ENCODE data around the gene BCR. TPM values are rescaled to one million over a fixed set of nuclear protein-coding genes. Genes with fewer than 3 reads are reported as not detected.

The BCR gene
- total RNA-seq, 1 experiment from 2014 or later, result 10.2 TPM

DNA sequence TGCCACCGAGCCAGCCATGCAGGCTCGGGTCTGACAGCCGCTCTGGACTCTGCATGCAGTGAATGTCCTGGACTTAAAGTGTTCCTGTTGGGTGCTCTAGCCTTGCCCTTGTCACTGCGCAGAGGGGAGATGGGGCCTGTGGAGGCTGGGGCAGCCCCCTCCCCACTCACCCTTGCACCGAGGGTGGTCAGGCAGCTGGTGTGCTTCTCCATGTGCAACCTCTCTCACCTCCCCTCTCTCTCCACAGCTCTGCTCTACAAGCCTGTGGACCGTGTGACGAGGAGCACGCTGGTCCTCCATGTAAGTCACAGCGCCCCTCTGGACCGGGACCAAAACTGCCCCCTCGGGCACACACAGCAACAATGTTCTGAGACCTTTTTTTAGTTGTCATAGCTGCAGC, 92.5 kb downstream of the BCR start:
- DNase-seq (ENCODE audit: low read depth), result no peak

DNA sequence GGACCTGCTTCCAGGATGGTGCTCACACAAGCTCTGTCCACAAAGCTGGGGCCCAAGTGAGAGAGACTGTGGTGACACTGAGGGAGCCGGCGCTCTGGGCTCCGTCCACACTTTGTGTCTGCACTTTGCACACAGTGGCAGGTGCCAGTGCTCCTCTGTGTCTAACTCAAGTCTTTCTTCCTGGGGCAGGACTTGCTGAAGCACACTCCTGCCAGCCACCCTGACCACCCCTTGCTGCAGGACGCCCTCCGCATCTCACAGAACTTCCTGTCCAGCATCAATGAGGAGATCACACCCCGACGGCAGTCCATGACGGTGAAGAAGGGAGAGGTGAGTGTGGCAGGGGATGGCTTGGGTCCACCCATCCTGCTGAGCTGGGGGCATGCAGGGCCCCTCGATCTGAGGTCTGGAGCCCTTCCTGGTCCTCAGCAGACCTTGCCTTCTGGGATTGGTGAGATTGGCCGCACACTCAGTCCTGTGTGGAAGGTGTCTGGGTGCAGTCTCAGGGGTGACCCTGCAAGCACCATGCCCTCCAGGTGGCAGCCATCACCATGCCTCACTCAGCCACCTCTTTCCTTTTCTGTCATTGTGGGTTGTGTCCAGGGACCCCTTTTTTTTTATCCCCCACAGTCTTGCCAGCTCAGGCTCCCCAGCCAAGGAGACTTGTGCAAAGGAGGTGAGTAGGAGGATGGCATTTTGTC, 93.3 kb downstream of the BCR start:
- DNase-seq (ENCODE audit: low read depth), result no peak

DNA sequence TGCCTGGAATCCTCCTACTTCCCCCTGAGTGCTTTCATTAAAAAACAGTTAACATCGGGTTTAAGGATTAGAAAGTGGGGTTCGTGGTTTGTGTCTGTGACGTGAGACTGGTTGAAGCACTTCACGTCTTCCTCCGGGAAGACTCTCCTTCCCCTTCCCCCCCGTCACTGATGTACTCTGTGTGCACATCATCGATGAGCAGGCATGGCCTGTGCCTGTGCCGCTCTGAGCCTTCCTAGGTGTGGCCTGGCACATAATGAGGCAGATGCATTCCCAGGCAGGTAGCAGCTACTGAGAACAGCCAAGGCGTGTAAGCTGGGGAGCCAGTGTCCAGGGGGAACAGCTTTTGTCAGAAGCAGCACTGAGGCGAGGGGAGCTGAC, 93.8 kb downstream of the BCR start:
- no peak for DNase-seq (ENCODE audit: low read depth)

DNA sequence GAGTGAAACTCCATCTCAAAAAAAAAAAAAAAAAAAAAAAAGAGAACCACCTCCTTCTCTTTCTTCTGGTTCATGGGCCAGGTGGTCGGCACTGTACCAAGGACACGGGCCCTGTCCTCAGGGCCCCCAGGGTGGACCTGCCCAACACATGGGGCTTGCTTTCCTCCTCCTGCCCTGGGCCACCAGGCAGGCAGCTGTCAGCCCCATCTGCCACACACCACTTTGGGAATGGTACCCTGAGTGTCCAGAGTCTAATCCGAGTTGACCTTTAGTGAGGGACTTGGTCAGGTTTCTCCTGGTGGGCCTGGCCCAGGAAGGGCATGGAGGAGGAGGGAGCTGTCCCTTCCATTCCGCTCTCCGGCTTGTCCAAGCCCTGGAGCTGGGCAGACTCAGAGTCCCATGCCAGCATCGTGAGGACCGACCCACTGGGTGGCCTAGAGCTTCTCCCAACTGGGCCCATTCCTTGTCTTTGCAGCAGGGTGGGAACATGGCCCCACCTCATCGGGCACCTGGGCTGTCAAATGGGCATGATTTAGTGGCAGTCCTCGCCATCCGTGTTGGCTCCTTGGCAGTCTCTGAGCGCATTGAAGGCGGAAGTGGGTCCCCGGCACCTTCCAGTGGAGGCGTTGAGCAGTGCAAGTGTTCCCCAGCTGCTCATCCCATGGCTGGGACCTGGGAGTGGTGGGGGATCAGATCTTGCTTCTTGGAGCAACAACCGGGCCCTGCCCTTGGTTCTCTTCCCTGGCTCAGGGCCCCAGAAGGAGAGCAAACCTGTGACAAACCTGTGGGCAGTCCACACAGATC, 94.8 kb downstream of the BCR start:
- no peak for DNase-seq (ENCODE audit: low read depth)

DNA sequence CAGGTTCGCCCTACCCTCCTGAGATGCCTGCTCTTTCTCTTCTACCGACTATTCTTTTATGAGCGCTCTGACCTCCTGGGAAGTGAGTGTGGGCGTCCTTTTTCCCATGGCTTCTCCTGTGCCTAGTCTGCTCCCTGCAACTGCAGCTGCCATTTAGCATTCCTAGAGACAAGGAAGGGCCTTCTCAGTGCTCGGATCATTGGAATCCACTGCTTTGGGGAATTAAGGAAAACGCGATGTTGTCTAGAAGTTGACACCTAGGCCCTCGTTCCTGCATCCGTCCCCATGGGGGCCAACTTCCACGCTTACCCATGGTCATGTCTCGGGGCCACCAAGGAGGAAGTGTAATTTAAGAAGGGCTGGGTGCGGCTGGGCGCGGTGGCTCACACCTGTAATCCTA, 95.4 kb downstream of the BCR start:
- DNase-seq (ENCODE audit: low read depth), result no peak

DNA sequence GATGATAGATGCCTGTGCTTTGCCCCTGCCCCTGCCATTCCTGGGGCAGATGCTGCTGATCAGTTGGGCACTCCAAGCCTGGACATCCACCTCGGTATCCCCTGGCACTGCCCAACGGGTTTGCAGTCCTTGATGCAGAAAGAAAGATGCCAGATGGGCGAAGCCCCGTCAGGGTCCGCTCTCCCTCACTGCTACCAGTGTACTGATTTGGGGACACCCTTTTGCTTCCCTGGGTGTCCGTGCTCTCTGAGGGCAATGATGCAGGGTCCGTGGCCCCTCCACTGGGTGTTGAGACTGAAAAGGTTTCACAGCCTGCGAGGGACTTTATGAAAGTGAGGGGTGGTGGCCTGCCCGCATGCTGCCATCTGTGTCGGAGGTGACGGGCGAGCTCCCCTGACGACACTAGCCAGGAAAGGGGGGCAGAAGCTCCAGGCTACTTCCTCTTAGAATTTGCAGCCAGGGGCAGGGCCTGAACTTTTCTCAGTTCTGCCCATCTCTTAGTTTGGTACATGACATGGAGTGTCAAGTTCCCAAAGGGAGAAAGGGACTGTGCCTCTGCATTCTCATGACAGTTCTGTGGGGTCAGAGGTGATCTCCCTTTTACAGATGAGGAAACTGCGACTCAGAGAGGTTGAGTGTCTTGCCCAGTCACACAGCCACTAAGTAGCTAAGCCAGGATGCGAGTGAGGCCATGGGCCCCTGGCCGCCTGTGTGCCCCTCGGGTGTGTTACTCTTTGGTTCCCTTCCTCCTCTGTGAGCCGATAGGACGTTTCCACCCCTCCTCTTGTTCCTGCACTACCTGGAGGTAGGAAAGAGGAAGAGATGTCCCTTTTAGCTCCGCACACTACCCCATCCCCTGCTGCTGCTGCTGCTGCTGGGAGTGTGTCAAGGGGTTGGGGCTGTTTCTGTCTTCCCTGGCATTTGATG, 96.6 kb downstream of the BCR start:
- DNase-seq (ENCODE audit: low read depth), result no peak

DNA sequence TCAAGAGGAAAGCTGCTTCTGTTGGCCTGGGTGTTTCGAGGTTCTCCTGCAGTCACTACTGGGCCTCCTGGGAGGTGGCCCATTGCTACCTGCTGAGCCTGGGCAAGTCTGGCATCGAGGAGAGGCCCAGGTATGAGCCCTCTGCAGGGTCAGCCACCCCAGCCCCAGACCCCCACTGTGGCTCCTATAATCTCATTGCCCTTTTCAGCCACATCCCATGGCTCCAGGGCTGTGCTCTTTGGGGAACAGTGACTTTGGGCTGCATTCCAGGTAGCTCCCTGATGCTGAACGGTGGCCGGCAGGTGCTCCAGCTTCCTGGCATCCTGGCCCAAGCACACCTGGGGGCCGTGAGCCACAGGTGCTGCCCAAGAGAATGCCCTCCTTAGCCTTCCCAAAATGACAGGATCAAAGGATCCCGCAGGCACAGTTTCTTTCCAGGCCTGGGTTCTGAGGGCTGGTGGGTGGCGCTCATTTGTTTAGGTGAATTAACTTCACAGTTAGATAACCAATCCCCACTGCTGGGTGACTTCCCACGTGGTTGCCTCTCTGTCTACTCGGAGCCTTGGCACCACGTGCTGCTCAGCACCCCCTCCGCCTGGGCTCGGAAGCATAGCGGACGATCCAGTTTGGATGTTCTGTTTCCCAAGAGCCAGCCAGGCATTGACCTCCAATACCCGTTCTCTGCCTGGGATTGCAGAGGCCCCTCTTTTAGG, 97.4 kb downstream of the BCR start:
- no peak for DNase-seq (ENCODE audit: low read depth)

DNA sequence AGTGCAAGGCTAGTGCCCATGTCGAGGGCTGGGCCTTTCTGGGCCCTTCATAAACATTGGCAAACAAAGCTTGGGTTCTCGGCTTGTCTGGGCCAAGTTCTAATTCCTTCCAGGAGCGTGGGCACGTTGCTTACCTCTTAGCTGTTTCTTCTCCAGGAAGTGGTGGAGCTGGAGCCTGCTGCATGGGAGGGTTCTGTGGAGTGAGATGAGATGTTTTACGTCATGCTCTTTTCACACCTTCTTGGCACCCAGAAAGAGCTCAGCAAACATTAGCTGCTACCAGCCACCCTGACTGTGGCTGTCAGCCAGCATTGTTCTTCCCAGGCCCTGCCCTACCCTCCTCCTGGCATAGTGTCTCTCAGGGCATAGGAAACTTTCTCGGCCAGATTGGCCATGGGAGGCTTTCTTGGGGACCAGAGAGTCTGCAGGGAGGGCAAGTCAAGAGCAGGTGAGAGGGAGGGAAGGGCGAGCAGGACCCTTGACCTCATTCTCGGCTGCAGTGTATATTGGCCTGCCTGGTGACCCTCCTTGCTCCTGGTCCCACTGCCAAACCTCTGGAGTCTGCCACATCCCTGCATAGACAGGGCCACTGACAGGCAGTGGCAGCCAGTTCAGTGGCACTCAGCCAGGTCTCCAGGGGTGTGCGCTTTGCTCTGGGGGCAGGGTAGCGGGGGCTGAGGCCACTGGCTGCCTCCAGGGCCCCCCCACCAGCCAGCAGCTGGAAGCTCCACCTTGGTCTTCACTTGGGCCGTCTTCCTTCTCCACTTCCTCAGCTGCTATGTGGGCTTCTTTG, 98.8 kb downstream of the BCR start:
- DNase-seq (ENCODE audit: low read depth), result no peak

DNA sequence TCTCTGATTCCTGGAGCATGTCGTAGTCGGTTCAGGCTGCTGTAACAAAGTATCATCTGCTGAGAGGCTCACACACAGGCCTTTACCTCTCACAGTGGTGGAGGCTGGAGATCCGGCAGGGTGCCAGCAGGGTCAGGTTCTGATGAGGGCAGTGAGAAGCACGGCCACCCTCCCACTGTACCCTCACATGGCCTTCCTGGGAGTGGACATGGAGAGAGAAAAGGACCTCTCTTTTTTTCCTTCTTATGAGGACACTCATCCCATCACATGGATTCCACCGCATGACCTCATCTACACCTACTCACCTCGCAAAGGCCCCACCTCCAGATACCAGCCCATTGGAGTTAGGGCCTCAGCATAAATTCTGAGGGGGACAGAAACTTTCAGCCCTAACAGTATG, 99.5 kb downstream of the BCR start:
- DNase-seq (ENCODE audit: low read depth), result no peak

DNA sequence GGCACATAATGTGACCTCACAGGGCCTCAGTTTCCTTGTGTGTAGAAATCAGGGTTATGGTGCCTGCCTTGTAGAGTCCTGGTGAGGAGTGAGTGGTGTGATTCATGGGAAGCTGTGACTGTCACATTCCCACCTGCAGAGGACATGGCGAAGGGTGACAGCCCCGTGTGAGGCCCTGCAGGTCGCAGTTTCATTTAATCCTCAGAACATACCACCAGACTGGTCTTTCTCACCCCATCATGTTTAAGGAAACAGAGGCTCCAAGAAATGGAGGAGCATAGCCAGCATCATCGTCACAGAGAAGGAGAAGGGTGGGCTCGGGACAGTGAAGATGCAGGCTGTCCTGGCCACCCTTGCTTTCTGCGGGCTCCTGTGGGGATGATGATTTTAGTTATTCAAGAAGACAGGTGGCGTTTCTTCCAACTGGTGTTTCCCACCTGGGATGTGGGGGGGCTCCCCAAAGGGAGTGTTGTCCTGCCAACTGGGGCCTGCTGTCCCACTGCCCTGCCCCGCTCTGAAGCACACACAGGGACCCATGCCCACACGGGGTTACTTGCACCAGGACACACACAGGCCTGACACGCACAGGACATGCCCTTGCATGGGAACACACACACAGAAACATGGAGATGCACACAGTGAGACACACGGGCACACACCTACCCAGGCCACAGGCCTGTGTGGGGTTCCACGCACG, 100.2 kb downstream of the BCR start:
- no peak for DNase-seq (ENCODE audit: low read depth)

DNA sequence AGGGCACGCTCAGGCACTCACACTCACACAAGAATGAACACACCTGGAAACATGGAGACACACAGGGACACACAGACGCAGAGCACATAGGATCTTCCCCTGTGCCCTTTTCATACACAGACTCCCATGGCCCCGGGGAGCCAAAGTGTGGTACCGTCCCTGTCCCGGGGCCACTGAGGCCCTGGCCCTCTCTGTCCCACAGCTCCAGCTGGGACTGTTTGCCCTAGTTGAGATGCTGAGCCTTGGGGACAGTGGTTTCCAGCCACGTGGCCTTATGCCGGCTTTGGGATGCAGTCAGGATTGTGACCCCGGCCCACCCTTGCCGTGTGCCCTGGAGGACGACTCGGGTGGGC, 100.7 kb downstream of the BCR start:
- no peak for DNase-seq (ENCODE audit: low read depth)

DNA sequence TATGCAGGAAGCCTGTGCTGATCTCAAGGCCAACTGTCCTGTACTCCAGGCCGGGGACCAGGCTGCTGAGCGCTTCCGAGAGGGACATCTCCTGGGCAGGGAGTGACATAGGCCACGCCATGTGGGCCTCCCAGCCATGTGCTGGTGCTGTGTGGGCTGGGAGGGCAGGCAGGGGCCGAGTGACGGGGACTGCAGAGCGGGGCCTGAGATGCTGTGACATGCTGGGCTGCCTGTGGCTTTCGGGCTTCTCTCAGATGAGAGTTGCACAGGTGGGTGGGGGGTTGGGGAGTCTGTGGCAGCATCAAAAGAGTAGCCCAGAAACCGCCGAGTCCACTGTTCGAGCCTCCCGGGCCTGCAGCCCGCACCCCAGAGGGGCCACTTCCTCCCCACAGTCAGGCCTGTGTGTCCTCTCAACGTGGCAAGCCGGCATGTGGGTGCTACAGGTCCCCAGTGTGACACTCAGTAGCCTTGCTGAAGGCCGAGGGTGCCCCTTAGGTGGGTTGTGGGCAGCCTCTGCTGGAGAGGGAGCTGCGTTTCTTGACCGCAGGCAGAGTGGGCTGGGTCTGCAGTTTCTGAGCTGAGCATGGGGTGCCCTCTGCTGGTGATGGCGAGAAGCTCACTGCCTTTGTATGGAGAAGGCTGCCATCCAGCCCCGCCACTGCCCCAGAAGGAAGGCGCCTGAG, 101.2 kb downstream of the BCR start:
- peak; percentile 50 for DNase-seq (ENCODE audit: low read depth)

DNA sequence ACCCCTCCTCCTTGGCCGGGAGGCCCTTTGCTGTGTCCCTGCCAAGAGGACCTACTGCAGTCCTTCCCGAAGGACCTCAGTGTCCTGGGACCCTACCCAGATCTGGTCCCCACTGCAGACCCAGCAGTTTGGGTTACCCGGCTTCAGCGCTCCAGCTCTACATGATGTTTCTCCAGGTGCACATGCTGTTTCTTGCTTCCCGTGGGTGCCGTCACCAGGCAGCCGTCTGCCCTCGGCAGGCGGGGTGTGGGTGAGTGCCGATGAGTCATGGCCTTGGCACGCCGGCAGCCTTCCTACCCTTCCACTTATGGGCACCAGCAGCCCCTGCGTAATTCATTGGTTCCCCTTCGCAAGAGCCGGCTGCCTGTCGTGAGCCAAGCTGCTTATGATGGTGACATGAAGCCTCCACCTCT, 101.8 kb downstream of the BCR start:
- DNase-seq (ENCODE audit: low read depth), result peak; percentile 73

DNA sequence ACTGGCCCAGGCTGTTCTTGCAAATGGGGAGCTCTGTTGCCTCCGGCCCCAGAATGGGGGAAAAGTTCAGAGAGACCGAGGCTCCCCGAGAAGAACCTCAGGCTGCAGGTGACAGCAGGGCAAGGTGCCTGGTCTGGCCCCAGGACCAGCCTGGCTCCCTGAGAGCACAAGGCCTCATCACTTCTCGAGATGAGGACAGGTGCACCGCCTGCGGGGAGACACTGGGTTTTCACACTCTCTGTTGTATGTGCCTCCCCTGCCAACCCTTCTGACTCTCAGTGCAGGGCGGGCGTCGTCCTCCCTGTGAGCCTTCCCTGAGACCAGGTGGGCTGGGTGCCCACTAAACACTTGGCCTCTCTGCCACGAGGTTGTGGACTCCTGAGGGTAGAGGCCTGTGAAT, 102.2 kb downstream of the BCR start:
- DNase-seq (ENCODE audit: low read depth), result no peak

DNA sequence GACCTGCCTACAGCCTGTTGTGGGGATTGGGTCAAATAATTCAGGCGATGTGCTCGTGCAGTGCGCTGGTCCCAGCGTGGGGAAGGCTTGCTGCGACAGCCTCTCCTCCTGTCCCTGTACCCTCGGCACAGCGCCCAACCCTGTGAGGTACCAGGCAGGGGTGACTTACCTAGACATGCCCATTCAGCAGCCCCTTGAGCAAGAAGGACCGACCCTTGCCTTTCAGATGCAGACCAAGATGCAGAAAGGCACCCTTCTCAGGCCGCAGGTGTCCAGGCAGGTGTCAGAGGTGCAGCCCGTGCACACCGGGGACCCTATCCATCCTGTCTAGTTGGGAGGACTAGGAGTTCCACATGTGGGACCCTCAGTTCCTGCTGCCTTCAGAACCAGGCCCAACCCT, 102.7 kb downstream of the BCR start:
- no peak for DNase-seq (ENCODE audit: low read depth)

DNA sequence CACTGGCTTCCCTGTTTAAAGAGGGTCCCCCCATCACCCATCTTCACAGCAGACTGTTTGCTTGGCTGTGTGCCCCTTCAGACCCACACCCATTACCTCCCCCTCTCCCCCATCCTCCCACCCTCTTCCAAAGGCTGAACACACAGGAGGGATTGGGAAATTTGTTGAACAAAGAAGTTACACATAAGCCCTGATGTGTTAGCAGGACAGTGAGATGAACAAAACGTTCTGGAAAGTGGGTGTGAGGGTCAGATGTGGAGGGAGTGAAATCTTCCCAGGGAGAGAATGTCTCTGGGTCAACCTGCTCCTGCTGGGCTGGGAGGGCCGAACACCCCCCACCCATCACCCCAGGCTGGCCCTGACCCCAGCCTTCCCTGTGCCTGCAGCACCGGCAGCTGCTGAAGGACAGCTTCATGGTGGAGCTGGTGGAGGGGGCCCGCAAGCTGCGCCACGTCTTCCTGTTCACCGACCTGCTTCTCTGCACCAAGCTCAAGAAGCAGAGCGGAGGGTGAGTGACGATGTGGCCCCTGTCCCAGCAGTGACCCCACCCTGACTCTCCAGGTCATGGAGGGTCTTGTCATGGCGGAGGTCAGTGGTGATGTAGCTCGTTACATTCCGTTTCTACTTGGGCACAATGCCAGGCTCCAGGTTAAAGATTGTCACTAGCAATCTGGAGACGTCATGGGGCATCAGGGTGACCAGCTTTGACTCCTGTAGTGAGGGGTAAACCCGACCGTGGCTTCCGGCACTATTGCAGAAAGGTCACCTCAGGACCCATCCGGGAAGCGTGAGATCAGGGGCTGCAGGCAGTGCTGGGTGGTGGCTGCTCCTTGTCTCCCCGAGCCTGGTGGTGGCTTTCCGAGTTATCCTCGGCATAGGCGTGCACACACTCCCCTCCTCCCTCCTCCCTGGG, 103.5 kb downstream of the BCR start:
- no peak for DNase-seq (ENCODE audit: low read depth)

DNA sequence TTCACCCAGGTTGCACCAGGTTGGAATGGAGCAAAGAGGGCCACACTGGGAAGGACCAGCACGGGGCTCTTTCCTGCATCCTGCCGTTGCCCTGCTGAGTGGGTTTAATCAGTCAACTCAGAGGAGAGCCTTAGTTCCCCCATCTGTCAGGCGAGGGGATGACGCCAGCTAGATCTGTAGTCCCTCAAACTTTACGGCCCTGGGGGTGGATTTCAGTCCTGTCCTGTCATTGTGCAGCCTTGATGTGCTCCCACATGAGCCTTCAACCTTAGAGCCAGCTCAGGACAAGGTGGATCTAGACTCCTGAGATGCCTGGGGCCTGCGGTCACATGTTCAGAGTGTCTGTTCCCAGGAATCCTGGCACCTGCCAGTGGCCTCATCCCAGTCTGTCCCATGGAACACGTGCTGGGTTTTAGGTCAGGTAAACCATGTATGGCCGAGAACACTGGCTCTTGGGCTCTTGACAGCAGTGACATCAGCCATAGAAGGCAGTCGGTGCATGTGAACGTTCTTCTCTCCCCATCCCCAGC, 104.3 kb downstream of the BCR start:
- DNase-seq (ENCODE audit: low read depth), result no peak

DNA sequence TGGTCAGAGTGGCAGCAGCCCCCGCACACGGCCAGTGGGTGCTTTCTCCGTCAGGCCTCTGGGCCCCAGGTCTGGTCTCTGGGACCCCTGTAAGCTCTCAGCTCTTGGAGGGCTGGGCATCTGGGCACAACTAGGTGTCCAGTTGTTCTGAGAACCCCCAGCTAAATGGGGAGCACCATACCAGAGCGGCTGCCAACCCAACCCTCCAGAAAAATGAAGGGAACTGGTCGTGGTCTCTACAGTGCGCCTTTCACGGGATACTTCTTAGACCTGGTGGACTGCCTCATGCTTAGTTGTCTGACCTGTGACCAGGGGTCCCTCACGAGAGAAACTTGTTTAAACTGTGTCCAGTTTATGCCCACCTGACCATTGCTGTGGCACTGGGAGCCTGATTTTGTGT, 104.9 kb downstream of the BCR start:
- no peak for DNase-seq (ENCODE audit: low read depth)
